Measurements from ENCODE around the gene SLC12A4. TPM values are rescaled to one million over a fixed set of nuclear protein-coding genes. Genes with fewer than 3 reads are reported as not detected.
"Not testable (repeated sequence)": the region's sequence is repeated elsewhere in the genome, so short reads cannot be mapped to it uniquely, and the experiment has no call there.

SLC12A4 gene
- total RNA-seq, 1 experiment from 2014 or later, result 107 TPM

GRCh38 chr16:67975321-67976105, 7.1 kb upstream of the SLC12A4 start:
- no peak for DNase-seq (ENCODE audit: unreplicated experiment)
- no peaks in the 10 kb centered on the region for H3K4me1 Mint-ChIP-seq (ENCODE audit: insufficient read depth, unreplicated experiment)
- H3K27ac Mint-ChIP-seq (ENCODE audit: low read depth, unreplicated experiment), result no peak overlapping the region
- H3K36me3 Mint-ChIP-seq (ENCODE audit: insufficient read depth, unreplicated experiment), result no peaks in the 10 kb centered on the region
- CTCF ChIA-PET, result interaction anchor here (0.6 kb wide), 1 partner anchor 17 kb away, joined by 3 read pairs; no protein-coding TSS in a partner anchor
- no TSS peak for BruUV-seq (replicated peaks)
- no peaks in the 10 kb centered on the region for H3K9me3 Mint-ChIP-seq (ENCODE audit: unreplicated experiment)
- intact Hi-C loops (cut with micrococcal nuclease), result no loop called here
- no peak overlapping the region for H3K4me3 Mint-ChIP-seq (ENCODE audit: unreplicated experiment)
- no peak for TF ChIP-seq CTCF (IDR thresholded peaks at IDR 0.05; ENCODE audit: unreplicated experiment)
- POLR2A ChIA-PET, result interaction anchor here (1.1 kb wide), 1 partner anchor 9 kb away, joined by 5 read pairs; no protein-coding TSS in a partner anchor
- no peaks in the 10 kb centered on the region for H3K27me3 Mint-ChIP-seq (ENCODE audit: insufficient read depth, unreplicated experiment)

- CTCF ChIA-PET, result interaction anchor here (0.6 kb wide), 1 partner anchor 100 kb away, joined by 3 read pairs; no protein-coding TSS in a partner anchor
- POLR2A ChIA-PET, result interaction anchor here (0.7 kb wide), 1 partner anchor 13 kb away, joined by 3 read pairs; no protein-coding TSS in a partner anchor
- H3K4me1 Mint-ChIP-seq (ENCODE audit: insufficient read depth, unreplicated experiment); BruUV-seq (replicated peaks); H3K36me3 Mint-ChIP-seq (ENCODE audit: insufficient read depth, unreplicated experiment); H3K4me3 Mint-ChIP-seq (ENCODE audit: unreplicated experiment); intact Hi-C loops (cut with micrococcal nuclease); H3K27ac Mint-ChIP-seq (ENCODE audit: low read depth, unreplicated experiment); H3K27me3 Mint-ChIP-seq (ENCODE audit: insufficient read depth, unreplicated experiment); DNase-seq (ENCODE audit: unreplicated experiment); H3K9me3 Mint-ChIP-seq (ENCODE audit: unreplicated experiment): not testable (repeated sequence)
Observed at GRCh38 chr16:67972285-67972684, 3.8 kb upstream of the SLC12A4 start.

- DNase-seq (ENCODE audit: unreplicated experiment), result no peak
- no peaks in the 10 kb centered on the region for H3K9me3 Mint-ChIP-seq (ENCODE audit: unreplicated experiment)
- H3K27ac Mint-ChIP-seq (ENCODE audit: low read depth, unreplicated experiment), result no peak overlapping the region
- H3K36me3 Mint-ChIP-seq (ENCODE audit: insufficient read depth, unreplicated experiment), result no peaks in the 10 kb centered on the region
- ChIA-PET POLR2A (interaction anchor here (0.7 to 1.6 kb wide), 3 partner anchors 10 to 172 kb away, joined by 3 to 5 read pairs (median 4); partner anchors contain the start of gene PSMB10), CTCF (interaction anchor here (0.6 to 1.4 kb wide), 2 partner anchors 23 to 102 kb away, joined by 3 to 4 read pairs; no protein-coding TSS in a partner anchor)
- no peaks in the 10 kb centered on the region for H3K27me3 Mint-ChIP-seq (ENCODE audit: insufficient read depth, unreplicated experiment)
- BruUV-seq (replicated peaks), result no TSS peak
- H3K4me1 Mint-ChIP-seq (ENCODE audit: insufficient read depth, unreplicated experiment), result peaks cover 10% of the 10 kb centered on the region
- intact Hi-C loops (cut with micrococcal nuclease), result no loop called here
- no peak for TF ChIP-seq CTCF (IDR thresholded peaks at IDR 0.05; ENCODE audit: unreplicated experiment)
- H3K4me3 Mint-ChIP-seq (ENCODE audit: unreplicated experiment), result no peak overlapping the region
Observed at GRCh38 chr16:67971111-67971510, 2.7 kb upstream of the SLC12A4 start.

- Mint-ChIP-seq H3K4me1 (ENCODE audit: insufficient read depth, unreplicated experiment) (peaks cover 26% of the 10 kb centered on the region), H3K4me3 (ENCODE audit: unreplicated experiment) (peak overlapping the region; percentile 82), H3K36me3 (ENCODE audit: insufficient read depth, unreplicated experiment) (peaks cover 13% of the 10 kb centered on the region), H3K9me3 (ENCODE audit: unreplicated experiment) (no peaks in the 10 kb centered on the region), H3K27me3 (ENCODE audit: insufficient read depth, unreplicated experiment) (no peaks in the 10 kb centered on the region), H3K27ac (ENCODE audit: low read depth, unreplicated experiment) (no peak overlapping the region)
- no peak for TF ChIP-seq CTCF (IDR thresholded peaks at IDR 0.05; ENCODE audit: unreplicated experiment)
- ChIA-PET CTCF (interaction anchor here (0.6 to 0.9 kb wide), 5 partner anchors 13 to 308 kb away, joined by 3 to 6 read pairs (median 4); no protein-coding TSS in a partner anchor), POLR2A (interaction anchor here (0.6 to 5.0 kb wide), 6 partner anchors 8 to 803 kb away, joined by 3 to 40 read pairs (median 4); partner anchors contain the start of genes DDX28 and DUS2)
- intact Hi-C loops (cut with micrococcal nuclease), result loop anchor here (5.0 kb wide), 1 partner anchor 268 kb away; the partner anchor contains the start of gene ESRP2
- no TSS peak for BruUV-seq (replicated peaks)
- no peak for DNase-seq (ENCODE audit: unreplicated experiment)
Observed at GRCh38 chr16:67969254-67970039, 1.0 kb upstream of the SLC12A4 start.

Data from MCF 10A (cell line).